AG04449 (cell line): ENCODE data around the gene NFKBIZ.
"Not testable (repeated sequence)": the region's sequence is repeated elsewhere in the genome, so short reads cannot be mapped to it uniquely, and the experiment has no call there.

Experiments
- CTCF ChIA-PET: fragments of 350-600 bp; formaldehyde crosslinking; extraction: SDS; loops from one replicate; lab custom pipeline; 2021; ENCODE audit warnings: antibody characterized with exemption; lab: Yijun Ruan, JAX
- POLR2A ChIA-PET: fragments of 400-600, 350-600 bp; formaldehyde crosslinking; extraction: SDS; loops from one replicate; lab custom pipeline; 2020; ENCODE audit warnings: antibody characterized with exemption, inconsistent platforms; lab: Yijun Ruan, JAX
- DNase-seq: peaks from one replicate; pipeline ENCODE4 v3.0.0-alpha.2; 2010; ENCODE audit warnings: low read depth, low spot score
- H3K4me3 ChIP-seq: 2 replicates; pipeline ENCODE4 v1.5.1; 2011; ENCODE audit warnings: low read depth, mild to moderate bottlenecking, control low read depth, low read length
- TF ChIP-seq, protein P1 (sequence below): IDR thresholded peaks from one replicate; pipeline ENCODE4 v1.5.1; 2011; ENCODE audit warnings: mild to moderate bottlenecking, moderate library complexity, low read length, control low read depth, inconsistent platforms; ENCODE audit not compliant: insufficient read depth; ENCODE audit errors: missing control alignments

The NFKBIZ gene

DNA sequence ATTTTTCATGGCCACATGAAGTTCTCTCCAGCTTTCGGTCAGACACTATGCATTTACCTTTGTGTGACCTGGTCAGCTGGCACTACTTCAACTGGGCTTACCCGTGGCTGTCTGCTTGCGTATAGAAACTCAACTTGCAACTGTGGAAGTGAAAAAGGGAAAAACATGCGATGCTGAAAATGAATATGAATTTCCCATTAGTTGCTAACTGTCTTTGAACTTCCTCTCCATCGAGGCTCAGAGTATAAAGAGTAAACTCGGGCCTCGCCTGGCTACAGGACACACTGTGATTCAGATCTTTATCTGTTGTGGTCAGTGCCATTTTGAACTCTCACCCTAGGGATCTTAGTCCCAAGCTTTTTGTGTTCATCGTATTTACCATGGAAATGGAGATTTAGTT, 26.8 kb downstream of the NFKBIZ start:
- DNase-seq: no peak
- ChIA-PET POLR2A (no interaction called here), CTCF (interaction anchor here (1.1 to 2.1 kb wide), 2 partner anchors 13 to 349 kb away, joined by 4 to 7 read pairs; no protein-coding TSS in a partner anchor)
- TF ChIP-seq, protein P1, sequence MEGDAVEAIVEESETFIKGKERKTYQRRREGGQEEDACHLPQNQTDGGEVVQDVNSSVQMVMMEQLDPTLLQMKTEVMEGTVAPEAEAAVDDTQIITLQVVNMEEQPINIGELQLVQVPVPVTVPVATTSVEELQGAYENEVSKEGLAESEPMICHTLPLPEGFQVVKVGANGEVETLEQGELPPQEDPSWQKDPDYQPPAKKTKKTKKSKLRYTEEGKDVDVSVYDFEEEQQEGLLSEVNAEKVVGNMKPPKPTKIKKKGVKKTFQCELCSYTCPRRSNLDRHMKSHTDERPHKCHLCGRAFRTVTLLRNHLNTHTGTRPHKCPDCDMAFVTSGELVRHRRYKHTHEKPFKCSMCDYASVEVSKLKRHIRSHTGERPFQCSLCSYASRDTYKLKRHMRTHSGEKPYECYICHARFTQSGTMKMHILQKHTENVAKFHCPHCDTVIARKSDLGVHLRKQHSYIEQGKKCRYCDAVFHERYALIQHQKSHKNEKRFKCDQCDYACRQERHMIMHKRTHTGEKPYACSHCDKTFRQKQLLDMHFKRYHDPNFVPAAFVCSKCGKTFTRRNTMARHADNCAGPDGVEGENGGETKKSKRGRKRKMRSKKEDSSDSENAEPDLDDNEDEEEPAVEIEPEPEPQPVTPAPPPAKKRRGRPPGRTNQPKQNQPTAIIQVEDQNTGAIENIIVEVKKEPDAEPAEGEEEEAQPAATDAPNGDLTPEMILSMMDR: no peak
- H3K4me3 ChIP-seq: no peak overlapping the region

DNA sequence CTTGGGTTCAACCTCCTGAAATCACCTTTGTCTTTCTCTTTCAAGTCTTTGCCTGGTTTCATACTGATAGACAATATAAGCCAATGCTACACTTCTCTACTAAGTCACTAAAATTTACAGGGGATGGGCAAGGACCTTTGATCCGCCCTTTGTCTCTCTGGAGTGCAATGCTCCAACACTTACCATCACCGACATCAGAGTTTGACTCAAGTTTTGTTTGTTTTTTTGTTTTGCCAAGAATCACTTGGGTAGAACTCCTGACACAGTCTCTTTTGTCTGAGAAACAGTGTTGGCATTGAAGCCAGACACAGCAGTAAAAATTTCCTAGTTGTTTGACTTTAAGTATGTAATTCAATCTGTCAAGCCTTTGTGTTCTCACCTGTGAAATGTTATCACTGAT, 29.3 kb downstream of the NFKBIZ start:
- CTCF ChIA-PET: no interaction called here
- POLR2A ChIA-PET: no interaction called here
- DNase-seq: no peak
- TF ChIP-seq, protein P1: no peak
- H3K4me3 ChIP-seq: no peak overlapping the region

DNA sequence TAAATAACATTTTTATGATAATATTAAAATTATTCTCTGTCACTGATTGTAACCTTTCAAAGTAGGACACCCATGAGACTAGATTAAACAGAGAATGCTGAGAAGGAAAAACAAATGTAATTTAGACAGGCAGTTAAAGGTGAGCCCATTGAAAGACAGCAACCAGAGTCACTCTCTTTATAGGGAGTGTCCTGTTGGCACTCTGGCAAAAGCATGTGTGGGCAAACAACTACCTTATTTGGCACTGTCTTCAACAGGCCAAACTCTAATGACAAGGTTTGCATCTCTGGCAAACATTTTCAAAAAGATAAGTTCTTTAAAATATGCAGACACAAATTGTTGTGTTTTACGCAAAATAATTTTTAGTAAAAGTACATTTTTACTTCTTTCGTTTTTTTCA, 29.8 kb downstream of the NFKBIZ start:
- TF ChIP-seq, protein P1: no peak
- H3K4me3 ChIP-seq: no peak overlapping the region
- POLR2A ChIA-PET: no interaction called here
- DNase-seq: no peak
- CTCF ChIA-PET: no interaction called here

DNA sequence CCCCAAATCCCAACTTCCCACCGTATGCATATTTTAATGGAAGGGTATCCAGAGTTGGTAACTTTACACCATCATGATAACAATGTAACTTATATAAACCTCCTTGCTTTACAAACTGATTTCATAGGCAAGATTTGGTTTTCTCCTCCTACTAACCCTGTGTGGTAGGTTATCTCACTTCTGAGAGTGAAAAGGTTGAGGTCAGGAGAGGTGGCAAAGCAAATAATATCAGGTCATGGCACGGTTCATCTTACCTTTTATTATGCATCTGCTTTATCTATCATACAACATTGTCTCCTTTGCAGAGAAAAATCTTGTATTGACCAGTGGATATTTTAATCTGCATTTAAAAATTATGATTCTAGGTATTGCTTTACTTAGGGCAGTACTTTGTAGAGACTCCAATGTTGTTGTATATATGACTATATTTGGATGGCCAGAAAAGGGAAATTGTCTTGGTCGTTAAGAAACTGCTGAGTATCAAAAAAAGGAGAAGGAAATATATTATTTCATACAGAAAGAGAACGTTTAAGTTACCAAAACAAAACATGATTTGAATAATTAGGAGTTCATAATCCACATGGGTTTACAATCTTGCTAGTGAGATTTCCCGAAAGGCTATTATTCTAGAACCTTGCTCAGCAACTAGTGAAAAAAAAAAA, 30.4 kb downstream of the NFKBIZ start:
- POLR2A ChIA-PET: no interaction called here

DNA sequence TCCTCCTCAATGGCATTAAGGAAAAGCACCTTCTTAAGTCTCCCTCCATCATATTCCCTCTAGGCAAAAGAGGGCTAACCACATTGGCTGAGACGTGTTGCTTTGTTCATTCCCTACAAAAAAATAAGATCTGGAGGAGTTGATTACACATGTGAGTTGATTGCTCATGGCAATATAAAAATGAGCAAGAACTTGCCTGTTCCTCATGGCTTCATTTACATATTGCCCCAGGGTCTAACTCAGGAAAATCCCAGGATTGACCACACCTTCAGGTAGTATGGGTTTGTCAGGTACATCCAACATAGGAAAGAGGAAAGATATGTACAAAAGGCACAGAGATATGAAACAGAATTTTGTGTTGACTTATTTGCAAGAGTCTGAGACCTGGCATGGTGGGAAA, 35.5 kb downstream of the NFKBIZ start:
- POLR2A ChIA-PET: no interaction called here
- DNase-seq: no peak
- TF ChIP-seq, protein P1: no peak
- no peak overlapping the region for H3K4me3 ChIP-seq
- CTCF ChIA-PET: no interaction called here

More for the DNA sequence above, 30.4 kb downstream of the NFKBIZ start:
- TF ChIP-seq, protein P1: no peak
- CTCF ChIA-PET: no interaction called here
- H3K4me3 ChIP-seq: no peak overlapping the region
- no peak for DNase-seq

DNA sequence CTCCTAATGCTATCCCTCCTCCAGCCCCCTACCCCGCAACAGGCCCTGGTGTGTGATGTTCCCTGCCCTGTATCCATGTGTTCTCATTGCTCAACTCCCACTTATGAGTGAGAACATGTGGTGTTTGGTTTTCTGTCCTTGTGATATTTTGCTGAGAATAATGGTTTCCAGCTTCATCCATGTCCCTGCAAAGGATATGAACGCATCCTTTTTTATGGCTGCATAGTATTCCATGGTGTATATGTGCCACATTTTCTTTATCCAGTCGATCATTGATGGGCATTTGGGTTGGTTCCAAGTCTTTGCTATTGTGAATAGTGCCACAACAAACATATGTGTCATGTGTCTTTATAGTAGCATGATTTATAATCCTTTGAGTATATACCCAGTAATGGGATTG, 36.3 kb downstream of the NFKBIZ start:
- POLR2A ChIA-PET, CTCF ChIA-PET, H3K4me3 ChIP-seq, DNase-seq: not testable (repeated sequence)

DNA sequence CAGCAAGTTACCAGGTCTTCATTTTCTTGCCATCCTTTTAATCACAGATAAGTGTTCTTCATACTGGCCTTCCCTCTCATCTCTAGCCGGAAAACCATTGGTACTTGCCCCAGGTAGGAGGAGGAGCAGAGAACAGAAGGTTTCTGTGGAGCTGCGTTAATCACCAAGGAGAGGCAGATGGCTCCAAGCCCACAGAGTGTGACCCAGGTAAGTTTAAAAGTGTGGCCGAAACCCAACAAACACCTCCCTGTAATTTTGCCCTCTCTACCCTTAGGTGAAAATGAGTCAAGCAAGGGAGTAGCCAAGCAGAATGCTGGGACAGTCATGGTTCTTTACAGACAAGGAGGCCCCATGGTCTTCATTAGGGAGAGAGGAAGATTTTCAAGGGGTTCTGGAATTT, 37.3 kb downstream of the NFKBIZ start:
- CTCF ChIA-PET: no interaction called here
- POLR2A ChIA-PET: no interaction called here
- TF ChIP-seq, protein P1: no peak

More for the DNA sequence above, 37.3 kb downstream of the NFKBIZ start:
- H3K4me3 ChIP-seq: no peak overlapping the region
- no peak for DNase-seq
